Breast epithelium (tissue), 3 donors: ENCODE measurements around the gene GRIA3.

Experiments
- POLR2A ChIP-seq: fragments of 450-650 bp; IDR thresholded peaks from one replicate; pipeline ENCODE4 v1.6.1; 2016; ENCODE audit warnings: antibody characterized with exemption, mild to moderate bottlenecking, moderate library complexity
- POLR2AphosphoS5 ChIP-seq, 3 donors: sonication (generic); formaldehyde crosslinking; IDR thresholded peaks; one replicate each; pipeline ENCODE4 v1.6.1; 2017; ENCODE audit warnings: antibody characterized with exemption in 3 of 3
- TF ChIP-seq, protein P1 (sequence below), 3 donors: fragments of 450-650 bp; IDR thresholded peaks; one replicate each; pipeline ENCODE4 v1.5.1; 2016 to 2017; ENCODE audit warnings: antibody characterized with exemption in 3 of 3, mild to moderate bottlenecking in 3 of 3, moderate library complexity in 3 of 3

GRCh38 chrX:123223859-123224258 is 39.8 kb downstream of the GRIA3 start:
- TF ChIP-seq, protein P1, sequence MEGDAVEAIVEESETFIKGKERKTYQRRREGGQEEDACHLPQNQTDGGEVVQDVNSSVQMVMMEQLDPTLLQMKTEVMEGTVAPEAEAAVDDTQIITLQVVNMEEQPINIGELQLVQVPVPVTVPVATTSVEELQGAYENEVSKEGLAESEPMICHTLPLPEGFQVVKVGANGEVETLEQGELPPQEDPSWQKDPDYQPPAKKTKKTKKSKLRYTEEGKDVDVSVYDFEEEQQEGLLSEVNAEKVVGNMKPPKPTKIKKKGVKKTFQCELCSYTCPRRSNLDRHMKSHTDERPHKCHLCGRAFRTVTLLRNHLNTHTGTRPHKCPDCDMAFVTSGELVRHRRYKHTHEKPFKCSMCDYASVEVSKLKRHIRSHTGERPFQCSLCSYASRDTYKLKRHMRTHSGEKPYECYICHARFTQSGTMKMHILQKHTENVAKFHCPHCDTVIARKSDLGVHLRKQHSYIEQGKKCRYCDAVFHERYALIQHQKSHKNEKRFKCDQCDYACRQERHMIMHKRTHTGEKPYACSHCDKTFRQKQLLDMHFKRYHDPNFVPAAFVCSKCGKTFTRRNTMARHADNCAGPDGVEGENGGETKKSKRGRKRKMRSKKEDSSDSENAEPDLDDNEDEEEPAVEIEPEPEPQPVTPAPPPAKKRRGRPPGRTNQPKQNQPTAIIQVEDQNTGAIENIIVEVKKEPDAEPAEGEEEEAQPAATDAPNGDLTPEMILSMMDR (IDR thresholded peaks at IDR 0.05) = no peak
- TF ChIP-seq POLR2AphosphoS5 (IDR thresholded peaks at IDR 0.05) = no peak
- no peak for TF ChIP-seq POLR2A
